ENCODE results near the gene KIAA1328.
"Not testable (repeated sequence)": the region's sequence is repeated elsewhere in the genome, so short reads cannot be mapped to it uniquely, and the experiment has no call there.

Gene KIAA1328

DNA sequence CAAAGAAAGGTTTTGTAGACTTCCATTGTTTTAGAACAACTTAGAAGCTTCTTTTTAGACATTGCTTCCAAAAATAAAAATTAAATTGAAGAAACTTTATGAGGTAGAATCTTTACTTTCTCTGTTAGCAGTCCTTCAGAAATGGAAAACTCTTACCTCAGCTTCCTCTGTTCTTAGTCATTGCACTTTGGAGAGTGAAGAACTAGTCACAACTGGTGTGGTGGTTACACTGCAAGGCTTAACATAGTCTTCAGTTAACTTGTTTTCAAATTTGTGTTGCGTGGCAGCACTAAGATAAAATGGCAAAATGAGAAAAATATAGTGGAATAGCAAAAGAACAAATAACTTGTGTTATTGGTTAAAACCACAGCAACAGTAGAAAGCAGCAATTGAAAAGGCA is 332.6 kb downstream of the KIAA1328 start:
- no peak for DNase-seq

- no peak for DNase-seq
These were observed 333.6 kb downstream of the KIAA1328 start for GRCh38 chr18:37162551-37162950.

DNA sequence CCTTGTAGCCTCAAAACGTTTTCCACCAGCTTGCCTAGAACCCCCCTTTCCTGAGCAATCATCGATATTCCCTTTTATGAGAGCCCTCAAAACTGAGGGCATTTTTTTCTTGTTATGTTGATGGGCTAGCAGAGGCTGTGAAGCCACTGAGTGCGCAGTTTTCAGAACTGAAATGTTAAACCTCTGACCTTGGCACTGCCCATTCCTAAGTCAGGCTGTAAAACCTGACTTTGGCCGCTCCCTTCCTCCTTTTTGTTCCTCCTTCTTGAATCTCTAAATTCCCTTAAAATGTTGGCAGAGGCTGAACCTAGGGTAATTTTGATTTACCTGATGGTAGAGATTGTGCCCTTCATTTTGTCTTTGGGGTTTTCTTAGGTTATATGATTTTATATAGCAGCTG is 334.2 kb downstream of the KIAA1328 start:
- no peak for DNase-seq

GRCh38 chr18:37166491-37166890 is 337.6 kb downstream of the KIAA1328 start:
- DNase-seq: no peak

DNA sequence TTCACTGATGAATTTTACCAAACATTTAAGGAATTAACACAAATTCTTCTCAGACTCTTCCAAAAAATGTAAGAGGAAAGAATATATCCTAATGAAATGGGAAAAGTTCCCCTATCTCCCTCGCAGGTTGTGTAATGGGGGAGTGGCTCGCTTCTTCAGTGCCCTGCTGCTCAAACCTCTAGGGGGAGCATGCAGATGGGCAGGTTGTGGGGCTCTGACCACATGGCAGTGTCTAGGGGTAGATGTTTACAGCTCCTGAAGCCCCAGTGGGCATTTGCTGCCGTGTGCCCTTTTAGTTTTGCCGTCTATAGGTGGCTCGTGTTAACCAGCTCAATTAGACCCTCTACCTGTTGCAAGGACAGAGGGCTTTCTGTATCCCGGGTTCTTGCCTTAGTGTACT is 338.0 kb downstream of the KIAA1328 start:
- DNase-seq: not testable (repeated sequence)

DNA sequence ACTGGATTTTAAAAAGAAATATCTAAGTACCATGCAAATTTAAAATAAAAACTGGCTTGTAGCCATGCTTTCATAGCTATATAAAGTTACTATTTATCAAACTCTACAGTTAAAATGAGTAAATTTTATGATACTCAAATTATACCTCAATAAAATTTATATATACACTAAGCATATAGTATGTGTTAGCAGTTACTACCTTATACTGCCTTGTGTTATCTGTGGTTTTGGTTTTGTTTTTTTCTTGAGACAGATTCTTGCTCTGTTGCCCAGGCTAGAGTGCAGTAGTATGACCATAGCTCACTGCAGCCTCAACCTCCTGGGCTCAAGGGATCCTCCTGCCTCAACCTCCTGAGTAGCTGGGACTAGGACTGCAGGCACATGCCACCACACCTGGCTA is 342.1 kb downstream of the KIAA1328 start:
- DNase-seq: no peak

DNA sequence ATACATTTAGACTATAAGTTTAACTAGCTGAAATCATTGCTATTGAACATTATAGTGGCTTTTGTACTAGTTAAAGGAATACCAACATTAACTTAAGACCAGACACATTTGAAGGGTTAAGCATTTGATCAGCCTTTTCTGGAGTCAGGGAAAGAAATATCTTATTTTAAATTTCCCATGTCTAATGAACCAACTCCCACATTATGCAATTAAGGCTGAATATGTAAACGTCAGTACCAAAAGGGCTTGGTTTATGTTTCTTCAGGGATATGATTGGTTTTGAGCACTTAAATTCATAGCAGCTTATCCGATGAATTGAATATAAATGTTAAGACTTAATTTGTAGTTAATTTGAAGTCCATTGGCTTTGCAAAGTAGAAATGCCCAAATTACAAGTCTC is 344.5 kb downstream of the KIAA1328 start:
- DNase-seq: no peak

- no peak for DNase-seq
These were observed 347.0 kb downstream of the KIAA1328 start for GRCh38 chr18:37175727-37176620.

DNA sequence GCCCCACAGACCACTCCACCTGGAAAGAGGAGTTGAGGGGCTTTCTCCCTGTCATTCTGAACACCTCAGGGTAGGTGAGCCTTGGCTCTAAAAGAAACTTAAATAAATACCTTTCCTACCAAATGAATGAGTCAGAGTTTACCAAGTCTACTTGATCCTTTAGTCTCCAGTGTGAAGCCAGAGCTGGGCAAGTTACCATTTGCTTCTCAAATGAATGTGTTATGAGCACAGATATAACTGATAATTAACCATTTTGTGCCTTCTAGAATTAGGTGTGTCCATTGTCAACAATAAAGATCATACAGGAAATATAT is 347.7 kb downstream of the KIAA1328 start:
- DNase-seq: no peak

GRCh38 chr18:37179384-37179783 is 350.5 kb downstream of the KIAA1328 start:
- peak; percentile 64 for DNase-seq

DNA sequence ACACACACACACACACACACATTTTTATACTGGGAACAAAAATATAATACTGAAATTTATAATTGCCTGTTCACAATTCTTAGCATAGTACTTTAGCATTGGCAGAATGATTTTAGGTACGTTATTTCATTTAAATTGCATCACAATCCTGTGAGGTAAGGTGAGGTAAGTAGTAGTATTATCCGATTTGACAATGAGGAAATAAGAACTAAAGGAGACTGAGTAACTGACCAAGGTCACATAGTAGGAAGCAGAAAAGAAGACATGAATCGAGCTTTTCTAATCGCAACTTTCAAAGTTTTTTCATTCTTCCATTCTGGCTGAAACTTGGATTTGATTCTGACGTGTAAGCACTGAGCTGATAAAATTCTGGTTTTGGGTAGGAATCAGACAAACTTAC is 351.2 kb downstream of the KIAA1328 start:
- DNase-seq: no peak

- DNase-seq: no peak
These were observed 353.6 kb downstream of the KIAA1328 start for GRCh38 chr18:37182340-37183135.

DNA sequence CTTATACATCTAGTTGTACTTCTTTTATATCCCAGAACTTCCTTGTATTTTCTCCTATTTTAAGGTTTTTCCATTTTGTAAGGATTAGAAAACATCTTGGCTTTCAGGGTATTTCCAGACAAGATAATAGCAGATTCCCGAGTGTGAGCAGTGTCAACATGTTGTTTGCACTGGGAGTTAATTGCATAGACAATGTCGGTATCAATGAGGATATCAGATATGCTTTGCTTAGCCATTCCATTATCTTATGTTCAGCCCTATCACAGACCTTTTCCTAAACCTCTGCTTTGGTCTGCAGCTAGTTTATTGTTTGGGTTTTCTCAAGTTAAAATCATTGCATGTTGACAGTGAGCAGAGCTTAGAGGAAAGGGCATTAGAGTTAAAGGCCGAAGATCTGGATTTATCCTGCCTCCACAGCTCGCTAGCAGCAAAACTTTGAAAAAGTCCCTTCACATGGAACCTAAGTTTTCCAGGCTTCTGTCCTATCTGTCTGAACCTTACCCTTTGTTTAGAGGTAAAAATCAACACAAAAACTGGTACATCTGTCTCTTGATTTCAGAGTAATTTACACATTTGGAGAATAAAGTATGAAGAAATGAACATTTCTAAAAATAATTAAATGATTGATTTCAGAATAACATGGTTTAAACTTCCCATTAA is 355.4 kb downstream of the KIAA1328 start:
- no peak for DNase-seq

GRCh38 chr18:37188016-37188791 is 359.3 kb downstream of the KIAA1328 start:
- no peak for DNase-seq

- no peak for DNase-seq
These were observed 370.8 kb downstream of the KIAA1328 start for GRCh38 chr18:37199741-37200140.

DNA sequence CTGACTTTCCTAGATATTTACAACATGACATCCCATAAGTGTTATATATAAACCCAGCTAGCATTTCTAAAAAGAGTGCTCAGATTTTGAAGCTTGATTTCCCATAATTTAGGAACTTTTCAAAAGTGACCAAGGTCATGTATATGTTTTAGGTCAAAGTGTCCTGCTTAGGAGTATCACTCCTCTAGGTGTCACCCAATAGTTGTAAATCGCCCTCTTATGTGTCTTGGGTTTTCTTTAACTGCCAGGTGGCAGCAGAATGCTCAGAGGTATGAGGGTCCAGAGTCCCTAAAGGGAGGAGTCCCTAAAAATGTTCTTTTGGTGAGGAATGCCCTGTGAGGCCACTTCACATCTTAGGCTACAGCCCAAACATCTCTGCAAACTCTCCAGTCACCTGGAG is 378.4 kb downstream of the KIAA1328 start:
- no peak for DNase-seq

DNA sequence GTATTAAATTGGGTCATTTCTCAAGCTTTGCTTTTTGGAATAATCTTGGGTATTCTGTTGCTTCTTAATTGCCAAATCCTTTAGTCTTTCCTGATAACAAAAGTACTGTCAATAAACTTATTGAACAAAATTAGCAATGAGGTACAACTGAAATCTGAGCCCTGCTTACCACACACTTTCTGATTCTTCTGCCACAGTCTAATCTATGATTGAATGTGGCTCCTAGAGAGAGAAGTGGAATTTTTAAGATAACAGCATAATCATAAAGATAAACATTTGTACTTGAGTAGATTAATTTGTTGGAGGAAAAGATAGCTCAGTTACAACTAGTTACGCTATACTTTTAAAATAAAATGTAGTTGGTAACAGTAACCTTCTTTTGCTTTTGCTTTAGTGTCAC is 381.9 kb downstream of the KIAA1328 start:
- no peak for DNase-seq

DNA sequence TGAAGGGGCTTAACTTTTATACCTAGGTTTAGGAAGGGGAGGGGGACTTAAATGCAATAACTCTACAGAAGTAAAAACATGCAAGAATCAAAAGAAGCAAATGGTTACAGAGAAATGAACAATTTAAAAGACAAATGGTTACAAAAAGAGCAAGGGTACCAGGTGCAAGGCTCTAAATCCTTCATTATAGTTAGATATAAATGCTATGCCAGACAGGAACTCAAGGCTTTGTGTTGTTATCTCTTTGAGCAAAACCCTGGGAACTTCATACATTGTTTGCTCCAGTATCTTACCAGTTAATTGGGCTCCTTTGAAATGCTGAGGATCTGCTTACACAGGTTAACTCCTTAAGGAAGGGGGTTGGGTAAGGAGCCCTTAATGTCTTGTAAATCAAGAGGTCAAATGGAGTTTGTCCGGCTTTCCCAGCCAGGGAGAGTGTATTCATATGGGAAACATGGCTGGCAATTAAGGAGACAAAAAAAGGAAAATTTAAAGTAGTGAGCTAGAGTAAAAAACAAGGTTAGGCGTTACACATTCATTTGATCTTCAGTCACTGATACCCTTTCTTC is 389.2 kb downstream of the KIAA1328 start:
- no peak for DNase-seq

GRCh38 chr18:37219257-37219656 is 390.3 kb downstream of the KIAA1328 start:
- DNase-seq: no peak

DNA sequence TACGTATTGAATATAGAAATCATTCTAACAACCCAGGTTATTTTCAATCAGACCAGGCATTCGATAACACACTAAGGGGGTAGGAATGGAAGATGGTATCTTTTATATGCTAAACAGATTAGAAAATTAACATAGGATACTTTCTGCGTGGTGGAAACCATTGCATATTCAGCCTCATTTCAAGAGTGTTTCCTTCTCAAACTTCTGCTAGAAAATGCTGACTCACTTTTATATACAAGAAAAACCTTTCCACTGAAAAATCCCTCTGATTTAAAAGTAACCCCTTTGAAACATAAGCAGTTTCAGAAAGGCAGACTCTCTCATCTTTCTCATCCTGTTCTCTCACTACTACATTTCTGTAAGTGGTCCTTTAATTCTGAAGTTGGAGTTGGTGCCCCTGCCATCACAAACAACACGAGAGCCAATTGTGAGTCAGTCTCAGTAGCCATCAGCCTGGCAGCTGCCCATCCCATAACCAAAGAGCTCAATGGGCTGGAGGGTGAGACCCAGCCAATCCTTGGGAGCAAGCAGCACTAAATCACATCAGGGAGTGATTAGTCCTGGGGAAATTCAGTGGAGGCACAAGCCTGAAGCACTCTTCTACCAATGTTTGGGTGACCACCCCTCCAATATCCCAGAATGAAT is 393.5 kb downstream of the KIAA1328 start:
- DNase-seq: no peak

GRCh38 chr18:37222999-37223378 is 394.1 kb downstream of the KIAA1328 start:
- DNase-seq: no peak

DNA sequence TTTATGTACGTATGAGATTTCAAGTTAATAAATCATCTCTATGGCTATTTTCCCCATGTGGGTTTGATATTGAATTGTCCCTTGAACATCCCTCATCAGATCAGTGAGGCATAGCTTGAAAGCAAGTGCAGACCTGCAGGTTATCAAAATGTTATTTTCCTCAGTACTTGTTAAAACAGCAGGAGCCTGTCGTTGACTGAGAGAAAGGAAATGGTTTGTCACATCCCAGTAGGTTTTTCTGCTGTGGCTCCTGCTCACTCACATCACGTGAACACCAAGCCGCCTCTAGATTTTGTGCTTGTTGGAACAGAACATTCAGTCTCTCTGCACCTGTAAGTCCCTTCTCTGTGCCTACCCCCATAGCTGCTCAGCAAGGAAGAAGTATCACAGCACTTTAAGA is 396.4 kb downstream of the KIAA1328 start:
- peak; percentile 31 for DNase-seq

Measured in NCI-H1417 treated with DMSO at 0.1 percent for 48 hours (cell line).